SK-N-SH (cell line): ENCODE results near the gene DCANP1. TPM values are rescaled to one million over a fixed set of nuclear protein-coding genes. Genes with fewer than 3 reads are reported as not detected.

ENCODE experiments used
- CTCF ChIA-PET: fragments of 300-600, 350-600 bp; formaldehyde crosslinking; extraction: SDS; loops from one replicate; lab custom pipeline; 2021; lab: Yijun Ruan, JAX
- POLR2A ChIA-PET: fragments of 350-600 bp; sonication (Branson Sonifier 250); formaldehyde crosslinking; extraction: SDS; loops from one replicate; lab custom pipeline; 2020; ENCODE audit warnings: antibody characterized with exemption, inconsistent platforms; lab: Yijun Ruan, JAX
- DNase-seq: peaks from one replicate; pipeline ENCODE4 v3.0.0; 2012
- H2AFZ ChIP-seq: fragments of 200-600 bp; sonication (generic); 2 replicates; pipeline ENCODE4 v1.8.1; 2016; ENCODE audit warnings: antibody characterized with exemption, mild to moderate bottlenecking, low read depth
- H3F3A ChIP-seq: fragments of 200-600 bp; sonication (generic); replicated peaks from 2 replicates; pipeline ENCODE3; 2016; ENCODE audit warnings: antibody characterized with exemption, mild to moderate bottlenecking; ENCODE audit not compliant: insufficient read depth
- H3K27ac ChIP-seq, 2 experiments: fragments of 200-500 bp in 1 of 2; fragments of 200-600 bp in 1 of 2; sonication (Bioruptor generic) in 1 of 2; sonication (generic), shearing (Covaris generic) in 1 of 2; 2 replicates each; pipeline versions ENCODE4 v1.5.1 to v1.6.1; 2014 to 2016; ENCODE audit warnings: low read depth in 2 of 2, inconsistent platforms in 1 of 2, low read length in 1 of 2, mild to moderate bottlenecking in 1 of 2, mixed read lengths in 1 of 2
- H3K27me3 ChIP-seq: fragments of 200-600 bp; sonication (generic), shearing (Covaris generic); 2 replicates; pipeline ENCODE4 v1.6.1; 2016; ENCODE audit warnings: mixed run types; ENCODE audit not compliant: insufficient read depth
- H3K36me3 ChIP-seq, 2 experiments: fragments of 200-500 bp in 1 of 2; fragments of 200-600 bp in 1 of 2; sonication (Bioruptor generic) in 1 of 2; sonication (generic) in 1 of 2; replicated peaks in 1 of 2; 2 replicates each; pipeline versions ENCODE3 to v1.5.1; 2014 to 2016; ENCODE audit warnings: low read length in 1 of 2, mild to moderate bottlenecking in 1 of 2; ENCODE audit not compliant: insufficient read depth in 2 of 2, control insufficient read depth in 1 of 2
- H3K4me1 ChIP-seq, 2 experiments: fragments of 200-500 bp in 1 of 2; fragments of 200-600 bp in 1 of 2; sonication (Bioruptor generic) in 1 of 2; sonication (generic), shearing (Covaris generic) in 1 of 2; 2 replicates each; pipeline versions ENCODE4 v1.5.1 to v1.6.1; 2014 to 2016; ENCODE audit warnings: low read depth in 1 of 2, low read length in 1 of 2, mixed run types in 1 of 2; ENCODE audit not compliant: insufficient read depth in 2 of 2, control insufficient read depth in 1 of 2
- H3K4me2 ChIP-seq: fragments of 200-600 bp; sonication (generic), shearing (Covaris generic); 2 replicates; pipeline ENCODE4 v1.6.1; 2017; ENCODE audit warnings: mixed run types
- H3K4me3 ChIP-seq, 2 experiments: fragments of 200-500 bp in 1 of 2; fragments of 200-600 bp in 1 of 2; sonication (Bioruptor generic) in 1 of 2; sonication (generic), shearing (Covaris generic) in 1 of 2; 2 replicates each; pipeline versions ENCODE4 v1.5.1 to v1.8.1; 2014 to 2016; ENCODE audit warnings: low read depth in 2 of 2, inconsistent platforms in 1 of 2, low read length in 1 of 2, mild to moderate bottlenecking in 1 of 2, mixed read lengths in 1 of 2, moderate library complexity in 1 of 2
- H3K79me2 ChIP-seq: fragments of 200-600 bp; sonication (generic); 2 replicates; pipeline ENCODE4 v1.8.1; 2017; ENCODE audit warnings: mild to moderate bottlenecking; ENCODE audit not compliant: insufficient read depth
- H3K9ac ChIP-seq: fragments of 200-600 bp; sonication (generic); 2 replicates; pipeline ENCODE4 v1.6.1; 2017; ENCODE audit warnings: mixed run types
- H3K9me2 ChIP-seq: fragments of 200-600 bp; sonication (generic); 2 replicates; pipeline ENCODE4 v1.6.1; 2017; ENCODE audit warnings: mixed run types
- H3K9me3 ChIP-seq: fragments of 200-600 bp; sonication (generic); 2 replicates; pipeline ENCODE4 v1.6.1; 2017; ENCODE audit warnings: mixed run types, mild to moderate bottlenecking, moderate library complexity
- H4K20me1 ChIP-seq: fragments of 200-600 bp; sonication (generic); 2 replicates; pipeline ENCODE4 v1.6.1; 2017; ENCODE audit warnings: mild to moderate bottlenecking, mixed run types; ENCODE audit not compliant: insufficient read depth
- ELF1 ChIP-seq: IDR thresholded peaks from 2 replicates; pipeline ENCODE4 v1.4.0; 2012
- FOSL2 ChIP-seq: IDR thresholded peaks from 2 replicates; pipeline ENCODE4 v1.4.0; 2012; ENCODE audit warnings: low read depth, mild to moderate bottlenecking, moderate library complexity, borderline replicate concordance
- PBX3 ChIP-seq: IDR thresholded peaks from 2 replicates; pipeline ENCODE4; 2012
- TEAD4 ChIP-seq: IDR thresholded peaks from 2 replicates; pipeline ENCODE4 v1.4.0; 2012; ENCODE audit warnings: mild to moderate bottlenecking, borderline replicate concordance; ENCODE audit not compliant: insufficient read depth
- YY1 ChIP-seq: IDR thresholded peaks from 2 replicates; pipeline ENCODE4 v1.4.0; 2012; ENCODE audit warnings: low read depth, mild to moderate bottlenecking
- WGBS: methylation state at CpG from one replicate; pipeline ENCODE4 v1.1.6; 2017; ENCODE audit warnings: low lambda C conversion rate; 5-methylcytosine and 5-hydroxymethylcytosine counted together
- polyA plus RNA-seq, 3 experiments: library from polyadenylated mRNA; depleted of rRNA; stranded (reverse); fragments of >200 nt; gene quantifications; 2 replicates each; pipeline ENCODE4 v1.2.3, GENCODE V29; 2012

DCANP1 gene
- polyA plus RNA-seq, 1 of the 3 experiments (the other 2 are of a cell fraction), result not detected

DNA sequence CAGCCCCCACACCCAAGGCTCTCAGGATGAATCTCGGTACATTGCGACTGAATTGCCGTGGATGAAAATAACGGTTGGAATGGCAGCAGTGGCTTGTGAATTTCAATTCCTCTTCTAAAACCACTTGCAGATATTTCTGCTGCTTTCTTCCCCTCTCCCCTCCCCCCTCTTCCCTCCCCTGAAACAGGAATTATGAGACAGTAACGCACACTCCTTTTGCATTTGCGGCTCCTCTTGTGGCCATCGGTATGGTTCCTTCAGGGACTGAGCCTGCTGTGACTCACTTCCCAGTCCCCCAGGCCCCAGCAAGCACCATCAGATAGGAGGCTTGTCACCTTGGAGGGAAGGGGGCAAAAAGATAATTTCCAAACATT is 9.7 kb downstream of the DCANP1 start:
- ChIA-PET POLR2A (no interaction called here), CTCF (interaction anchor here (0.6 to 9.6 kb wide), 5 partner anchors 12 to 211 kb away, joined by 3 to 60 read pairs (median 11); no protein-coding TSS in a partner anchor)
- TF ChIP-seq FOSL2, result peak; percentile 17; the same call in 1 of the 2 replicates
- no peak for TF ChIP-seq PBX3
- Histone ChIP-seq H3K4me3 (no peak overlapping the region), H3F3A (no peaks in the 10 kb centered on the region), H2AFZ (no peak overlapping the region; the same call in 1 of the 2 replicates), H3K27ac (peak overlapping the region; percentile 11 to 55; a peak in 1 of 4 replicates), H3K79me2 (no peaks in the 10 kb centered on the region), H3K9ac (no peak overlapping the region), H3K4me1 (peaks cover 0 to 42% of the 10 kb centered on the region in 2 experiments; a peak in 1 of 4 replicates), H3K9me2 (no peaks in the 10 kb centered on the region), H4K20me1 (no peaks in the 10 kb centered on the region), H3K4me2 (no peak overlapping the region), H3K9me3 (no peaks in the 10 kb centered on the region), H3K27me3 (no peaks in the 10 kb centered on the region), H3K36me3 (no peaks in the 10 kb centered on the region)
- 76% methylated on average over 7 of the region's 7 CpGs for WGBS
- no peak for DNase-seq

DNA sequence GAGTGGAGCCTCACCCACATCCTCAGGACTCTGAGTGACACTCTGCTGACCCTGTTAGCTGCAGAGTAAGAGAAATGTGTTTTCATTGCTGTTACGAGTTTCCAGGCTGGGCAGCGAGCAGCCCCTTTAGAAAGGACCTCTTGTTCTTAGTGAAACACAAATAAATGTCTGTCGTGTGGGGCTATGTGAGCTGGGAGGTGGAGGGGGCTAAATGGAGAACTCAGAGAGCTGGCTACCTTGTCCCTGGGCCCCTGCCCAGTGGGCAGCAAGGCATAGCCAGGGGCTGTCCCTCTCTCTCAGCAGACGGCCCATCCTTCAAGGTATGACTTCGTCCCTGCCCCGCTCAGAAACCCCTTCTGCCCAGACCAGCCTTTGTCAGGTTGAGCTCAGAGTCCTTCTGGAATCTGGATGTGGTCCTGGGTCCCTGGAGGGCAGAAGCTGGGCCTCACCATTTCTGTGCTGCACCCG is 10.2 kb downstream of the DCANP1 start:
- Histone ChIP-seq H3K9me2 (no peaks in the 10 kb centered on the region), H2AFZ (no peak overlapping the region), H3K36me3 (no peaks in the 10 kb centered on the region), H3K4me3 (no peak overlapping the region), H3K9ac (no peak overlapping the region), H3K27ac (no peak overlapping the region), H3K27me3 (no peaks in the 10 kb centered on the region), H3K4me2 (no peak overlapping the region), H4K20me1 (no peaks in the 10 kb centered on the region), H3K4me1 (peaks cover 0 to 42% of the 10 kb centered on the region in 2 experiments; a peak in 1 of 4 replicates), H3K9me3 (no peaks in the 10 kb centered on the region), H3K79me2 (no peaks in the 10 kb centered on the region), H3F3A (no peaks in the 10 kb centered on the region)
- no peak for TF ChIP-seq TEAD4
- POLR2A ChIA-PET, result no interaction called here
- WGBS, result 76% methylated on average over 6 of the region's 7 CpGs
- no peak for DNase-seq
- CTCF ChIA-PET, result interaction anchor here (0.6 to 9.6 kb wide), 7 partner anchors 12 to 210 kb away, joined by 3 to 60 read pairs (median 4); no protein-coding TSS in a partner anchor

GRCh38 chr5:135435467-135436330 is 11.4 kb downstream of the DCANP1 start:
- H3K9ac ChIP-seq, result no peak overlapping the region
- CTCF ChIA-PET, result interaction anchor here (1.0 to 9.6 kb wide), 5 partner anchors 10 to 30 kb away, joined by 3 to 56 read pairs (median 4); no protein-coding TSS in a partner anchor

More at GRCh38 chr5:135435467-135436330, 11.4 kb downstream of the DCANP1 start:
- H3K4me3 ChIP-seq, result no peak overlapping the region
- no peaks in the 10 kb centered on the region for H3K36me3 ChIP-seq
- no peak overlapping the region for H2AFZ ChIP-seq
- H3K27me3 ChIP-seq, result no peaks in the 10 kb centered on the region
- WGBS, result 75% methylated on average over 5 of the region's 9 CpGs
- no peak overlapping the region for H3K4me2 ChIP-seq
- peak; percentile 49 for DNase-seq
- peaks cover 0 to 41% of the 10 kb centered on the region in 2 experiments; a peak in 1 of 4 replicates for H3K4me1 ChIP-seq
- H4K20me1 ChIP-seq, result no peaks in the 10 kb centered on the region
- H3K27ac ChIP-seq, result no peak overlapping the region
- H3K79me2 ChIP-seq, result no peaks in the 10 kb centered on the region
- POLR2A ChIA-PET, result no interaction called here
- H3K9me3 ChIP-seq, result no peaks in the 10 kb centered on the region
- H3K9me2 ChIP-seq, result no peaks in the 10 kb centered on the region
- H3F3A ChIP-seq, result no peaks in the 10 kb centered on the region
- TF ChIP-seq YY1 (no peak), ELF1 (no peak)
